Astrocyte (in vitro differentiated cells and primary cell): ENCODE results near the gene ZFAND4. TPM values are rescaled to one million over a fixed set of nuclear protein-coding genes. Genes with fewer than 3 reads are reported as not detected.

Experiments used
- DNase-seq: peaks from one replicate; pipeline ENCODE4 v3.0.0-alpha.2; 2010; ENCODE audit warnings: low read depth
- FAIRE-seq: peaks from 2 replicates; lab custom pipeline; 2011; peaks lifted over from hg19 to GRCh38; lab: Jason Lieb, UNC
- H2AFZ ChIP-seq: 2 replicates; pipeline ENCODE4 v1.6.0; 2012; ENCODE audit warnings: low read depth, low read length, inconsistent platforms
- H3K27ac ChIP-seq: 2 replicates; pipeline ENCODE4 v1.5.1; 2011; ENCODE audit warnings: low read depth, low read length, inconsistent platforms
- H3K27me3 ChIP-seq: 2 replicates; pipeline ENCODE4 v1.6.0; 2011; ENCODE audit warnings: low read length, inconsistent platforms; ENCODE audit not compliant: insufficient read depth
- H3K36me3 ChIP-seq: 2 replicates; pipeline ENCODE4 v1.5.1; 2011; ENCODE audit warnings: low read length, inconsistent platforms; ENCODE audit not compliant: insufficient read depth
- H3K4me1 ChIP-seq: 2 replicates; pipeline ENCODE4 v1.5.1; 2011; ENCODE audit warnings: low read length, inconsistent platforms; ENCODE audit not compliant: insufficient read depth
- H3K4me2 ChIP-seq: 2 replicates; pipeline ENCODE4 v1.6.0; 2012; ENCODE audit warnings: low read length, inconsistent platforms
- H3K4me3 ChIP-seq: 2 replicates; pipeline ENCODE4 v1.5.1; 2011; ENCODE audit warnings: low read depth, mild to moderate bottlenecking, low read length, inconsistent platforms; ENCODE audit not compliant: insufficient read depth
- H3K79me2 ChIP-seq: 2 replicates; pipeline ENCODE4 v1.6.0; 2012; ENCODE audit warnings: mild to moderate bottlenecking, low read length, inconsistent platforms; ENCODE audit not compliant: insufficient read depth
- H3K9ac ChIP-seq: 2 replicates; pipeline ENCODE4 v1.6.0; 2012; ENCODE audit warnings: mild to moderate bottlenecking, low read length, inconsistent platforms
- H3K9me3 ChIP-seq: 2 replicates; pipeline ENCODE4 v1.5.1; 2012; ENCODE audit warnings: low read depth, mild to moderate bottlenecking, low read length, inconsistent platforms; ENCODE audit not compliant: insufficient read depth
- H4K20me1 ChIP-seq: 2 replicates; pipeline ENCODE4 v1.6.0; 2012; ENCODE audit warnings: low read length, inconsistent platforms; ENCODE audit not compliant: insufficient read depth
- H3K27ac Mint-ChIP-seq: one replicate; pipeline ENCODE4 v1.8.0; 2021; ENCODE audit warnings: mild to moderate bottlenecking, mixed read lengths; ENCODE audit not compliant: unreplicated experiment
- H3K27me3 Mint-ChIP-seq: one replicate; pipeline ENCODE4 v1.8.0; 2021; ENCODE audit warnings: low read depth, mixed read lengths; ENCODE audit not compliant: unreplicated experiment
- H3K36me3 Mint-ChIP-seq: one replicate; pipeline ENCODE4 v1.8.0; 2021; ENCODE audit warnings: low read depth, mixed read lengths; ENCODE audit not compliant: unreplicated experiment
- H3K4me1 Mint-ChIP-seq: one replicate; pipeline ENCODE4 v1.8.0; 2021; ENCODE audit warnings: low read depth, mixed read lengths; ENCODE audit not compliant: unreplicated experiment
- H3K4me3 Mint-ChIP-seq: one replicate; pipeline ENCODE4 v1.8.0; 2021; ENCODE audit warnings: mild to moderate bottlenecking, moderate library complexity, mixed read lengths; ENCODE audit not compliant: unreplicated experiment
- H3K9me3 Mint-ChIP-seq: one replicate; pipeline ENCODE4 v1.8.0; 2021; ENCODE audit warnings: mild to moderate bottlenecking, mixed read lengths; ENCODE audit not compliant: unreplicated experiment
- CTCF ChIP-seq: IDR thresholded peaks from 2 replicates; pipeline ENCODE4 v1.5.1; 2011; ENCODE audit warnings: low read depth, mild to moderate bottlenecking, inconsistent platforms, low read length, moderate library complexity; ENCODE audit not compliant: insufficient read depth
- EZH2 ChIP-seq: IDR thresholded peaks from 2 replicates; pipeline ENCODE4 v1.6.1; 2012; ENCODE audit warnings: mild to moderate bottlenecking, low read length, inconsistent platforms; ENCODE audit not compliant: insufficient read depth
- total RNA-seq: library from RNA; stranded (reverse); gene quantifications from 2 replicates; pipeline ENCODE4 v1.2.1, GENCODE V29; 2021

Gene ZFAND4
- total RNA-seq, 1 donor from 2014 or later = 4.6 TPM

- no peaks in the 10 kb centered on the region for H3K36me3 ChIP-seq
- no peaks in the 10 kb centered on the region for H3K36me3 Mint-ChIP-seq
Measured at GRCh38 chr10:45599646-45600045, 72.9 kb downstream of the ZFAND4 start.

GRCh38 chr10:45599021-45599603, 73.5 kb downstream of the ZFAND4 start:
- Histone ChIP-seq H3K9me3 (no peaks in the 10 kb centered on the region), H3K27me3 (peaks cover 8% of the 10 kb centered on the region), H3K4me2 (no peak overlapping the region), H2AFZ (no peak overlapping the region), H3K79me2 (no peaks in the 10 kb centered on the region), H3K9ac (no peak overlapping the region), H3K27ac (no peak overlapping the region), H3K4me1 (peaks cover under 1% of the 10 kb centered on the region), H3K4me3 (no peak overlapping the region), H4K20me1 (no peaks in the 10 kb centered on the region), H3K36me3 (no peaks in the 10 kb centered on the region)
- no peak overlapping the region for H3K4me3 Mint-ChIP-seq
- H3K27ac Mint-ChIP-seq = no peak overlapping the region
- no peak for TF ChIP-seq EZH2
- H3K27me3 Mint-ChIP-seq = peaks cover 2% of the 10 kb centered on the region
- peaks cover 7% of the 10 kb centered on the region for H3K9me3 Mint-ChIP-seq
- no peaks in the 10 kb centered on the region for H3K4me1 Mint-ChIP-seq
- no peak for DNase-seq
- no peaks in the 10 kb centered on the region for H3K36me3 Mint-ChIP-seq
- FAIRE-seq = no peak

More at GRCh38 chr10:45599646-45600045, 72.9 kb downstream of the ZFAND4 start:
- no peak overlapping the region for H3K27ac Mint-ChIP-seq
- H3K9me3 Mint-ChIP-seq = peaks cover 7% of the 10 kb centered on the region
- no peak overlapping the region for H3K4me2 ChIP-seq
- no peak for TF ChIP-seq EZH2
- TF ChIP-seq CTCF = no peak
- no peak overlapping the region for H2AFZ ChIP-seq
- H3K4me3 ChIP-seq = no peak overlapping the region
- DNase-seq = no peak
- H3K4me1 ChIP-seq = no peaks in the 10 kb centered on the region
- peaks cover 8% of the 10 kb centered on the region for H3K27me3 ChIP-seq
- H4K20me1 ChIP-seq = no peaks in the 10 kb centered on the region
- no peak overlapping the region for H3K27ac ChIP-seq
- H3K9me3 ChIP-seq = no peaks in the 10 kb centered on the region
- H3K79me2 ChIP-seq = no peaks in the 10 kb centered on the region
- H3K27me3 Mint-ChIP-seq = peaks cover 2% of the 10 kb centered on the region
- H3K4me3 Mint-ChIP-seq = no peak overlapping the region
- no peak for FAIRE-seq
- no peak overlapping the region for H3K9ac ChIP-seq
- H3K4me1 Mint-ChIP-seq = no peaks in the 10 kb centered on the region

GRCh38 chr10:45596526-45596925, 76.0 kb downstream of the ZFAND4 start:
- Histone ChIP-seq H3K27ac (no peak overlapping the region), H3K4me2 (no peak overlapping the region), H3K79me2 (peaks cover 5% of the 10 kb centered on the region), H3K4me3 (no peak overlapping the region), H3K9me3 (no peaks in the 10 kb centered on the region), H3K9ac (no peak overlapping the region), H3K36me3 (no peaks in the 10 kb centered on the region), H2AFZ (no peak overlapping the region), H3K4me1 (peaks cover 9% of the 10 kb centered on the region), H3K27me3 (peaks cover 8% of the 10 kb centered on the region), H4K20me1 (no peaks in the 10 kb centered on the region)
- FAIRE-seq (no peak), DNase-seq (no peak)
- Mint-ChIP-seq H3K9me3 (peaks cover 7% of the 10 kb centered on the region), H3K36me3 (no peaks in the 10 kb centered on the region), H3K4me3 (no peak overlapping the region), H3K27me3 (peaks cover 2% of the 10 kb centered on the region), H3K27ac (no peak overlapping the region), H3K4me1 (peaks cover 7% of the 10 kb centered on the region)
- TF ChIP-seq CTCF (no peak), EZH2 (no peak)
